HCT116 (cell line): ENCODE measurements around the gene TBL1X. TPM values are rescaled to one million over a fixed set of nuclear protein-coding genes. Genes with fewer than 3 reads are reported as not detected.
A peak's percentile ranks its signal among the peaks of the same experiment; 100 is the strongest.

Experiments used
- ATAC-seq: fragments of 200-7000 bp; cut with Tn5 transposase; 2 replicates; pipeline ENCODE4 v1.9.1; 2020; ENCODE audit warnings: mild to moderate bottlenecking, moderate library complexity
- BruUV-seq: library from RNA; stranded (reverse); fragments of 400-500 nt; replicated peaks from 2 replicates; lab custom pipeline; 2021; lab: Mats Ljungman, UMichigan
- CTCF ChIA-PET: fragments of 300-600 bp; sonication (Branson Sonifier 250); formaldehyde crosslinking; loops from one replicate; lab custom pipeline; 2021; ENCODE audit warnings: antibody characterized with exemption; lab: Charles Lee
- POLR2A ChIA-PET: fragments of 300-600, 350-600 bp; sonication (Branson Sonifier 250); formaldehyde crosslinking; loops from one replicate; lab custom pipeline; 2021; ENCODE audit warnings: antibody characterized with exemption; lab: Charles Lee
- RAD21 ChIA-PET, 2 experiments: fragments of 300-600 bp; sonication (Branson Sonifier 250); formaldehyde crosslinking; loops; one replicate each; lab custom pipeline; 2023; ENCODE audit warnings: low total read pairs in 2 of 2; ENCODE audit not compliant: uncharacterized antibody in 2 of 2, unreplicated experiment in 2 of 2, low non-redundant PET in 1 of 2; lab: Charles Lee
- DNase-seq: peaks from one replicate; pipeline ENCODE4 v3.0.0-alpha.2; 2010; ENCODE audit warnings: low read depth, low spot score
- H2AFZ ChIP-seq: fragments of 200-600 bp; shearing (Covaris generic), sonication (generic); 2 replicates; pipeline ENCODE4 v1.6.1; 2017; ENCODE audit warnings: low read depth, mixed run types, mixed read lengths, antibody characterized with exemption, low read length; ENCODE audit not compliant: poor library complexity, severe bottlenecking
- H3K27ac ChIP-seq: 2 replicates; pipeline ENCODE4 v1.5.1; 2012; ENCODE audit warnings: low read depth, low read length
- H3K27me3 ChIP-seq: fragments of 200-600 bp; sonication (generic); 2 replicates; pipeline ENCODE4 v1.6.1; 2016; ENCODE audit warnings: mixed run types, low read length, mixed read lengths; ENCODE audit not compliant: insufficient read depth
- H3K36me3 ChIP-seq, 2 experiments: fragments of 200-500 bp in 1 of 2; fragments of 200-600 bp in 1 of 2; sonication (Bioruptor generic) in 1 of 2; sonication (generic) in 1 of 2; 2 replicates each; pipeline versions ENCODE4 v1.5.1 to v1.6.1; 2014 to 2016; ENCODE audit warnings: low read length in 2 of 2, inconsistent platforms in 1 of 2, mixed read lengths in 1 of 2, mixed run types in 1 of 2; ENCODE audit not compliant: insufficient read depth in 2 of 2, control insufficient read depth in 1 of 2
- H3K4me1 ChIP-seq, 2 experiments: fragments of 200-600 bp in 1 of 2; sonication (generic) in 1 of 2; 2 replicates each; pipeline versions ENCODE4 v1.5.1 to v1.6.1; 2012 to 2017; ENCODE audit warnings: low read length in 2 of 2, inconsistent platforms in 1 of 2, mild to moderate bottlenecking in 1 of 2, mixed read lengths in 1 of 2, mixed run types in 1 of 2, moderate library complexity in 1 of 2; ENCODE audit not compliant: insufficient read depth in 2 of 2, control insufficient read depth in 1 of 2
- H3K4me2 ChIP-seq: fragments of 200-600 bp; sonication (generic); 2 replicates; pipeline ENCODE4 v1.6.1; 2017; ENCODE audit warnings: mixed run types, low read length, mixed read lengths
- H3K4me3 ChIP-seq, 2 experiments: fragments of 200-600 bp in 1 of 2; sonication (generic) in 1 of 2; replicated peaks in 1 of 2; 2 replicates each; pipeline ENCODE4 v1.5.1; 2011 to 2016; ENCODE audit warnings: low read length in 2 of 2, control low read depth in 1 of 2, low read depth in 1 of 2, mild to moderate bottlenecking in 1 of 2, mixed read lengths in 1 of 2, mixed run types in 1 of 2
- H3K79me2 ChIP-seq: fragments of 200-600 bp; sonication (generic); 2 replicates; pipeline ENCODE4 v1.6.1; 2017; ENCODE audit warnings: mild to moderate bottlenecking, mixed run types, low read length, moderate library complexity, mixed read lengths; ENCODE audit not compliant: insufficient read depth
- H3K9ac ChIP-seq: fragments of 200-600 bp; sonication (generic); 2 replicates; pipeline ENCODE4 v1.6.1; 2016; ENCODE audit warnings: low read length, mixed read lengths
- H3K9me2 ChIP-seq: fragments of 200-600 bp; sonication (generic), shearing (Covaris generic); 2 replicates; pipeline ENCODE4 v1.6.1; 2017; ENCODE audit warnings: mixed run types, mild to moderate bottlenecking, moderate library complexity; ENCODE audit not compliant: insufficient read depth
- H3K9me3 ChIP-seq, 2 experiments: fragments of 200-500 bp in 1 of 2; fragments of 200-600 bp in 1 of 2; sonication (Bioruptor generic) in 1 of 2; sonication (generic) in 1 of 2; 2 replicates each; pipeline ENCODE4 v1.6.1; 2014 to 2017; ENCODE audit warnings: low read length in 2 of 2, mixed read lengths in 2 of 2, inconsistent platforms in 1 of 2, low read depth in 1 of 2, mild to moderate bottlenecking in 1 of 2, mixed run types in 1 of 2, moderate library complexity in 1 of 2; ENCODE audit not compliant: control insufficient read depth in 1 of 2, insufficient read depth in 1 of 2
- H4K20me1 ChIP-seq: fragments of 200-600 bp; sonication (generic), shearing (Covaris generic); 2 replicates; pipeline ENCODE4 v1.6.1; 2017; ENCODE audit warnings: mixed run types, mild to moderate bottlenecking, moderate library complexity; ENCODE audit not compliant: insufficient read depth
- ATF3 ChIP-seq: IDR thresholded peaks from 2 replicates; pipeline ENCODE4 v1.6.1; 2012
- CEBPB ChIP-seq: IDR thresholded peaks from 2 replicates; pipeline ENCODE4 v1.6.1; 2012; ENCODE audit warnings: low read depth
- EZH2phosphoT487 ChIP-seq: fragments of 200-600 bp; IDR thresholded peaks from 2 replicates; pipeline ENCODE4 v1.6.1; 2018; ENCODE audit warnings: antibody characterized with exemption, borderline replicate concordance
- POLR2A ChIP-seq: IDR thresholded peaks from 2 replicates; pipeline ENCODE4 v1.7.0; 2011; ENCODE audit warnings: borderline replicate concordance; ENCODE audit not compliant: insufficient read depth, insufficient read length; ENCODE audit errors: extremely low read depth
- POLR2AphosphoS5 ChIP-seq: IDR thresholded peaks from 2 replicates; pipeline ENCODE4 v1.6.1; 2011; ENCODE audit warnings: mild to moderate bottlenecking, low read depth, low read length, moderate library complexity
- RAD21 ChIP-seq: IDR thresholded peaks from 2 replicates; pipeline ENCODE4 v1.6.1; 2012; ENCODE audit warnings: low read depth, mild to moderate bottlenecking
- SIN3A ChIP-seq: IDR thresholded peaks from 2 replicates; pipeline ENCODE4 v1.6.1; 2012; ENCODE audit warnings: low read depth
- SP1 ChIP-seq: IDR thresholded peaks from 2 replicates; pipeline ENCODE4 v1.6.1; 2012; ENCODE audit warnings: low read depth
- TCF7L2 ChIP-seq: IDR thresholded peaks from 2 replicates; pipeline ENCODE4 v1.7.0; 2011; ENCODE audit warnings: borderline replicate concordance, inconsistent platforms; ENCODE audit not compliant: insufficient read depth, insufficient read length; ENCODE audit errors: extremely low read depth
- intact Hi-C: fragments of 100-400 bp; cut with micrococcal nuclease; formaldehyde crosslinking; loops from 2 replicates; pipeline ENCODE4 v1.10.0; 2022
- total RNA-seq: library from RNA; stranded (reverse); gene quantifications from one replicate; pipeline ENCODE4 v1.2.1, GENCODE V29; 2021; ENCODE audit not compliant: unreplicated experiment
- TF ChIP-seq, protein P1 (sequence below), 3 experiments: fragments of 200-600 bp in 1 of 3; sonication (generic) in 1 of 3; IDR thresholded peaks in 2 of 3; conservative IDR thresholded peaks in 1 of 3; 2 replicates each; pipeline ENCODE4 v1.5.1; 2012 to 2017; ENCODE audit warnings: low read depth in 2 of 3, low read length in 2 of 3, antibody characterized with exemption in 1 of 3, borderline replicate concordance in 1 of 3, control low read depth in 1 of 3, mild to moderate bottlenecking in 1 of 3, mixed read lengths in 1 of 3, mixed run types in 1 of 3, moderate library complexity in 1 of 3; ENCODE audit not compliant: insufficient read depth in 1 of 3
- TF ChIP-seq, protein P2 (sequence below): IDR thresholded peaks from 2 replicates; pipeline ENCODE4 v1.6.1; 2012; ENCODE audit warnings: low read depth

TBL1X gene
- total RNA-seq, 1 experiment from 2014 or later: 37.8 TPM

DNA sequence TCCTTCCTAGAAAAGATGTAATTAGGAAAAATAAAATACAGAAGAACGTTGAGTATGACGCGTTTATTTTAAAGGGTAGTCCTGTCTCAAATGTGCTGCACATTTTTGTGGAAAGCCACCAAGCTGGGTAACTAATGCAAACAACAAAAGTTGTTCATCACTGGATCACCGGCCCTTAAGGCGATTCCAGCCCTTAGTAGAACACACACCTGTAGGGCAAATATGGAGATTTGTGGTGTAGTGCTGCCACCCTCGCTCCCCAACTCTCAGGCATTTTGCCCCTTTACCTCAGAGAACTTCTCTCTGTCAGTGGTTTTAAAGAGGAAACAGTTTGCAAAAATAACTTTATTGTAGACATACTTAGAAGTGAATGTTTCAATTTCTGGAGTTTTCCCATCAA lies 1.9 kb downstream of the TBL1X start:
- peaks cover 2 to 33% of the 10 kb centered on the region in 2 experiments; a peak in 3 of 4 replicates for H3K4me1 ChIP-seq
- H3K9me2 ChIP-seq: no peaks in the 10 kb centered on the region
- DNase-seq (no peak), ATAC-seq (no peak)
- CTCF ChIA-PET: no interaction called here
- H3K9ac ChIP-seq: peak overlapping the region; percentile 70
- no peaks in the 10 kb centered on the region for H3K9me3 ChIP-seq
- POLR2A ChIA-PET: no interaction called here
- RAD21 ChIA-PET: interaction anchor here in 1 of 2 experiments (0.6 kb wide), 1 partner anchor 232 kb away, joined by 3 read pairs; no protein-coding TSS in a partner anchor
- H3K79me2 ChIP-seq: peaks cover 38% of the 10 kb centered on the region
- H3K27me3 ChIP-seq: no peaks in the 10 kb centered on the region
- TF ChIP-seq EZH2phosphoT487: no peak
- no peak for TF ChIP-seq POLR2AphosphoS5
- no peak for TF ChIP-seq TCF7L2
- no peak for TF ChIP-seq CEBPB
- no peak for TF ChIP-seq SP1
- TF ChIP-seq, protein P1, sequence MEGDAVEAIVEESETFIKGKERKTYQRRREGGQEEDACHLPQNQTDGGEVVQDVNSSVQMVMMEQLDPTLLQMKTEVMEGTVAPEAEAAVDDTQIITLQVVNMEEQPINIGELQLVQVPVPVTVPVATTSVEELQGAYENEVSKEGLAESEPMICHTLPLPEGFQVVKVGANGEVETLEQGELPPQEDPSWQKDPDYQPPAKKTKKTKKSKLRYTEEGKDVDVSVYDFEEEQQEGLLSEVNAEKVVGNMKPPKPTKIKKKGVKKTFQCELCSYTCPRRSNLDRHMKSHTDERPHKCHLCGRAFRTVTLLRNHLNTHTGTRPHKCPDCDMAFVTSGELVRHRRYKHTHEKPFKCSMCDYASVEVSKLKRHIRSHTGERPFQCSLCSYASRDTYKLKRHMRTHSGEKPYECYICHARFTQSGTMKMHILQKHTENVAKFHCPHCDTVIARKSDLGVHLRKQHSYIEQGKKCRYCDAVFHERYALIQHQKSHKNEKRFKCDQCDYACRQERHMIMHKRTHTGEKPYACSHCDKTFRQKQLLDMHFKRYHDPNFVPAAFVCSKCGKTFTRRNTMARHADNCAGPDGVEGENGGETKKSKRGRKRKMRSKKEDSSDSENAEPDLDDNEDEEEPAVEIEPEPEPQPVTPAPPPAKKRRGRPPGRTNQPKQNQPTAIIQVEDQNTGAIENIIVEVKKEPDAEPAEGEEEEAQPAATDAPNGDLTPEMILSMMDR (IDR thresholded peaks at IDR 0.05 in 2 of 3, conservative IDR thresholded peaks at IDR 0.05 in 1 of 3; ENCODE audit: borderline replicate concordance in 1 of 3, insufficient read depth in 1 of 3, low read depth in 2 of 3, low read length in 2 of 3): no peak
- no peak for TF ChIP-seq RAD21
- TF ChIP-seq, protein P2, sequence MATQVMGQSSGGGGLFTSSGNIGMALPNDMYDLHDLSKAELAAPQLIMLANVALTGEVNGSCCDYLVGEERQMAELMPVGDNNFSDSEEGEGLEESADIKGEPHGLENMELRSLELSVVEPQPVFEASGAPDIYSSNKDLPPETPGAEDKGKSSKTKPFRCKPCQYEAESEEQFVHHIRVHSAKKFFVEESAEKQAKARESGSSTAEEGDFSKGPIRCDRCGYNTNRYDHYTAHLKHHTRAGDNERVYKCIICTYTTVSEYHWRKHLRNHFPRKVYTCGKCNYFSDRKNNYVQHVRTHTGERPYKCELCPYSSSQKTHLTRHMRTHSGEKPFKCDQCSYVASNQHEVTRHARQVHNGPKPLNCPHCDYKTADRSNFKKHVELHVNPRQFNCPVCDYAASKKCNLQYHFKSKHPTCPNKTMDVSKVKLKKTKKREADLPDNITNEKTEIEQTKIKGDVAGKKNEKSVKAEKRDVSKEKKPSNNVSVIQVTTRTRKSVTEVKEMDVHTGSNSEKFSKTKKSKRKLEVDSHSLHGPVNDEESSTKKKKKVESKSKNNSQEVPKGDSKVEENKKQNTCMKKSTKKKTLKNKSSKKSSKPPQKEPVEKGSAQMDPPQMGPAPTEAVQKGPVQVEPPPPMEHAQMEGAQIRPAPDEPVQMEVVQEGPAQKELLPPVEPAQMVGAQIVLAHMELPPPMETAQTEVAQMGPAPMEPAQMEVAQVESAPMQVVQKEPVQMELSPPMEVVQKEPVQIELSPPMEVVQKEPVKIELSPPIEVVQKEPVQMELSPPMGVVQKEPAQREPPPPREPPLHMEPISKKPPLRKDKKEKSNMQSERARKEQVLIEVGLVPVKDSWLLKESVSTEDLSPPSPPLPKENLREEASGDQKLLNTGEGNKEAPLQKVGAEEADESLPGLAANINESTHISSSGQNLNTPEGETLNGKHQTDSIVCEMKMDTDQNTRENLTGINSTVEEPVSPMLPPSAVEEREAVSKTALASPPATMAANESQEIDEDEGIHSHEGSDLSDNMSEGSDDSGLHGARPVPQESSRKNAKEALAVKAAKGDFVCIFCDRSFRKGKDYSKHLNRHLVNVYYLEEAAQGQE: no peak
- TF ChIP-seq SIN3A: no peak
- TF ChIP-seq ATF3: no peak
- TF ChIP-seq POLR2A: no peak
- no peak overlapping the region for H2AFZ ChIP-seq
- no peaks in the 10 kb centered on the region for H4K20me1 ChIP-seq
- H3K4me2 ChIP-seq: peak overlapping the region; percentile 76
- BruUV-seq: TSS peak; percentile 21
- no peak overlapping the region for H3K27ac ChIP-seq
- peak overlapping the region; percentile 52 to 63 for H3K4me3 ChIP-seq
- no peaks in the 10 kb centered on the region for H3K36me3 ChIP-seq
- intact Hi-C loops: no loop called here
